ENCODE results near the gene MYO6.
"Not testable (repeated sequence)": the region's sequence is repeated elsewhere in the genome, so short reads cannot be mapped to it uniquely, and the experiment has no call there.

MYO6 gene

GRCh38 chr6:75748743-75749538 lies at the start of gene MYO6:
Gene MYO6, plus strand, starts transcription at chr6:75749239. Its CDS starts 68,309 bp downstream, at chr6:75817548.
- DNase-seq (ENCODE audit: extremely low read depth, low read depth): no peak
- TF ChIP-seq CTCF (IDR thresholded peaks at IDR 0.05; ENCODE audit: low read depth, low read length): no peak

- not testable (repeated sequence) for DNase-seq (ENCODE audit: extremely low read depth, low read depth)
These were observed 40.7 kb upstream of the MYO6 start for GRCh38 chr6:75708334-75708733.

GRCh38 chr6:75711173-75711572 lies 37.9 kb upstream of the MYO6 start:
- no peak for DNase-seq (ENCODE audit: extremely low read depth, low read depth)
- no peak for TF ChIP-seq CTCF (IDR thresholded peaks at IDR 0.05; ENCODE audit: low read depth, low read length)

GRCh38 chr6:75719133-75719532 lies 29.9 kb upstream of the MYO6 start:
- no peak for DNase-seq (ENCODE audit: extremely low read depth, low read depth)
- TF ChIP-seq CTCF (IDR thresholded peaks at IDR 0.05; ENCODE audit: low read depth, low read length): no peak

- no peak for TF ChIP-seq CTCF (IDR thresholded peaks at IDR 0.05; ENCODE audit: low read depth, low read length)
- no peak for DNase-seq (ENCODE audit: extremely low read depth, low read depth)
These were observed 25.7 kb upstream of the MYO6 start for GRCh38 chr6:75723382-75723781.

GRCh38 chr6:75727206-75727605 lies 21.8 kb upstream of the MYO6 start:
- TF ChIP-seq CTCF (IDR thresholded peaks at IDR 0.05; ENCODE audit: low read depth, low read length): no peak
- DNase-seq (ENCODE audit: extremely low read depth, low read depth): no peak

- not testable (repeated sequence) for DNase-seq (ENCODE audit: extremely low read depth, low read depth)
These were observed 18.0 kb upstream of the MYO6 start for GRCh38 chr6:75731029-75731428.

- no peak for DNase-seq (ENCODE audit: extremely low read depth, low read depth)
These were observed 13.4 kb upstream of the MYO6 start for GRCh38 chr6:75735491-75736186.

More at GRCh38 chr6:75735491-75736186, 13.4 kb upstream of the MYO6 start:
- no peak for TF ChIP-seq CTCF (IDR thresholded peaks at IDR 0.05; ENCODE audit: low read depth, low read length)

All from AG09319 (cell line).